Smooth muscle cell (in vitro differentiated cells): ENCODE data around the gene RNF130. TPM values are rescaled to one million over a fixed set of nuclear protein-coding genes. Genes with fewer than 3 reads are reported as not detected.

Experiments
- DNase-seq: peaks from one replicate; lab custom pipeline; 2025; ENCODE audit not compliant: unreplicated experiment; lab: John Stamatoyannopoulos, UW
- H2AFZ ChIP-seq: fragments of 200-600 bp; sonication (generic); 2 replicates; pipeline ENCODE4 v1.6.0; 2016; ENCODE audit warnings: antibody characterized with exemption, low read depth, mild to moderate bottlenecking
- H3F3A ChIP-seq: fragments of 200-600 bp; sonication (generic); 2 replicates; pipeline ENCODE4 v1.6.0; 2017; ENCODE audit warnings: antibody characterized with exemption, low read depth
- H3K27ac ChIP-seq: fragments of 200-600 bp; sonication (generic); 2 replicates; pipeline ENCODE4 v1.5.1; 2016; ENCODE audit warnings: low read depth, mild to moderate bottlenecking
- H3K27me3 ChIP-seq: fragments of 200-600 bp; sonication (generic); 2 replicates; pipeline ENCODE4 v1.6.1; 2016; ENCODE audit warnings: low read depth, mild to moderate bottlenecking
- H3K36me3 ChIP-seq: fragments of 200-600 bp; sonication (generic); 2 replicates; pipeline ENCODE4 v1.5.1; 2016; ENCODE audit warnings: low read depth
- H3K4me1 ChIP-seq: fragments of 200-600 bp; sonication (generic); 2 replicates; pipeline ENCODE4 v1.5.1; 2016; ENCODE audit warnings: low read depth
- H3K4me2 ChIP-seq: fragments of 200-600 bp; sonication (generic); 2 replicates; pipeline ENCODE4 v1.6.0; 2016; ENCODE audit warnings: mild to moderate bottlenecking
- H3K4me3 ChIP-seq: fragments of 200-600 bp; sonication (generic); 2 replicates; pipeline ENCODE4 v1.5.1; 2016; ENCODE audit warnings: mild to moderate bottlenecking
- H3K79me2 ChIP-seq: fragments of 200-600 bp; sonication (generic); 2 replicates; pipeline ENCODE4 v1.6.0; 2016; ENCODE audit warnings: low read depth, mild to moderate bottlenecking
- H3K9ac ChIP-seq: fragments of 200-600 bp; sonication (generic); 2 replicates; pipeline ENCODE4 v1.6.0; 2016; ENCODE audit warnings: low read depth
- H3K9me3 ChIP-seq: fragments of 200-600 bp; sonication (generic); replicated peaks from 2 replicates; pipeline ENCODE4 v1.5.1; 2016; ENCODE audit warnings: low read depth
- H4K20me1 ChIP-seq: fragments of 200-600 bp; sonication (generic); 2 replicates; pipeline ENCODE4 v1.6.0; 2016; ENCODE audit warnings: low read depth
- WGBS: methylation state at CpG from one replicate; pipeline ENCODE4 v1.1.7; 2016; ENCODE audit warnings: low lambda C conversion rate; 5-methylcytosine and 5-hydroxymethylcytosine counted together
- polyA plus RNA-seq: library from polyadenylated mRNA; unstranded; fragments of >200 nt; fragmentation: Nextera tagmentation; extraction: Ambion mirVana; gene quantifications from 2 replicates; pipeline ENCODE4 v1.2.1, GENCODE V29; 2016
- total RNA-seq: library from RNA; depleted of rRNA; stranded (reverse); fragments of >200 nt; gene quantifications from 2 replicates; pipeline ENCODE4 v1.2.3, GENCODE V29; 2014
- TF ChIP-seq, protein P1 (sequence below): fragments of 200-600 bp; sonication (generic); IDR thresholded peaks from 2 replicates; pipeline ENCODE4 v1.5.1; 2017; ENCODE audit warnings: borderline replicate concordance, mild to moderate bottlenecking, antibody characterized with exemption; ENCODE audit not compliant: insufficient read depth, poor library complexity, severe bottlenecking

Gene RNF130
- total and polyA plus RNA-seq, 2 experiments from 2014 or later = 32.4 to 37.5 TPM

DNA sequence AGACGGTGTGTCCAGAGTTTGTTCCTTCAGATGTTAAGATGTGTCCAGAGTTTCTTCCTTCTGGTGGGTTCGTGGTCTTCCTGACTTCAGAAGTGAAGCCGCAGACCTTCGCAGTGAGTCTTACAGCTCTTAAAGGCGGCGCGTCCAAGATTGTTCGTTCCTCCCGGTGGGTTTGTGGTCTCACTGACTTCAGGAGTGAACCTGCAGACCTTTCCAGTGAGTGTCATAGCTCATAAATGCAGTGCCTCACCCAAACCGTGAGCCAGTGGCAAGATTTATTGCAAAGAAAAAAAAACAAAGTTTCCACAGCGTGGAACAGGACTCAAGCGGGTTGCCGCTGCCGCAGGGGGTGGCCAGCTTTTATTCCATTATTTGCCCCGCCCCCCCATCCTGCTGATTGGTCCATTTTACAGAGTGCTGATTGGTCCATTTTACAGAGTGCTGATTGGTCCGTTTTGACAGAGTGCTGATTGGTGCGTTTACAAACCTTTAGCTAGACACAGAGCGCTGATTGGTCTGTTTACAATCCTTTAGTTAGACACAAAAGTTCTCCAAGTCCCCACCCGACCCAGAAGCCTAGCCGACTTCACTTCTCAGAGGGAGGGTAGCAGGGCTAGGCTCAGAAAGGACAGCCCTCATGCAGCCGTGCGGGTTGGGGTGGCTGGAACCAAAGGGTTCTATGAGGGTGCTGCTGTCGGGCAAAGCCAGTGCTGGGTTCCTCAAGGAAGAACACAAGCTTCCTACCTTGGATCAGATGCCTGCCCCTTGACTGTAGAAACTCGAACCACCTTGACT lies 9.1 kb upstream of the RNF130 start:
- 94% methylated on average over 24 of the region's 24 CpGs for WGBS
- Histone ChIP-seq H3K9ac (no peak overlapping the region), H3K27ac (no peak overlapping the region), H3K4me2 (no peak overlapping the region), H3K36me3 (no peaks in the 10 kb centered on the region), H3K4me3 (no peak overlapping the region), H3K27me3 (no peaks in the 10 kb centered on the region), H3K79me2 (no peaks in the 10 kb centered on the region), H2AFZ (no peak overlapping the region), H3K4me1 (peaks cover 16% of the 10 kb centered on the region), H3F3A (no peaks in the 10 kb centered on the region), H3K9me3 (no peaks in the 10 kb centered on the region), H4K20me1 (no peaks in the 10 kb centered on the region)
- no peak for DNase-seq
- TF ChIP-seq, protein P1, sequence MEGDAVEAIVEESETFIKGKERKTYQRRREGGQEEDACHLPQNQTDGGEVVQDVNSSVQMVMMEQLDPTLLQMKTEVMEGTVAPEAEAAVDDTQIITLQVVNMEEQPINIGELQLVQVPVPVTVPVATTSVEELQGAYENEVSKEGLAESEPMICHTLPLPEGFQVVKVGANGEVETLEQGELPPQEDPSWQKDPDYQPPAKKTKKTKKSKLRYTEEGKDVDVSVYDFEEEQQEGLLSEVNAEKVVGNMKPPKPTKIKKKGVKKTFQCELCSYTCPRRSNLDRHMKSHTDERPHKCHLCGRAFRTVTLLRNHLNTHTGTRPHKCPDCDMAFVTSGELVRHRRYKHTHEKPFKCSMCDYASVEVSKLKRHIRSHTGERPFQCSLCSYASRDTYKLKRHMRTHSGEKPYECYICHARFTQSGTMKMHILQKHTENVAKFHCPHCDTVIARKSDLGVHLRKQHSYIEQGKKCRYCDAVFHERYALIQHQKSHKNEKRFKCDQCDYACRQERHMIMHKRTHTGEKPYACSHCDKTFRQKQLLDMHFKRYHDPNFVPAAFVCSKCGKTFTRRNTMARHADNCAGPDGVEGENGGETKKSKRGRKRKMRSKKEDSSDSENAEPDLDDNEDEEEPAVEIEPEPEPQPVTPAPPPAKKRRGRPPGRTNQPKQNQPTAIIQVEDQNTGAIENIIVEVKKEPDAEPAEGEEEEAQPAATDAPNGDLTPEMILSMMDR = no peak

DNA sequence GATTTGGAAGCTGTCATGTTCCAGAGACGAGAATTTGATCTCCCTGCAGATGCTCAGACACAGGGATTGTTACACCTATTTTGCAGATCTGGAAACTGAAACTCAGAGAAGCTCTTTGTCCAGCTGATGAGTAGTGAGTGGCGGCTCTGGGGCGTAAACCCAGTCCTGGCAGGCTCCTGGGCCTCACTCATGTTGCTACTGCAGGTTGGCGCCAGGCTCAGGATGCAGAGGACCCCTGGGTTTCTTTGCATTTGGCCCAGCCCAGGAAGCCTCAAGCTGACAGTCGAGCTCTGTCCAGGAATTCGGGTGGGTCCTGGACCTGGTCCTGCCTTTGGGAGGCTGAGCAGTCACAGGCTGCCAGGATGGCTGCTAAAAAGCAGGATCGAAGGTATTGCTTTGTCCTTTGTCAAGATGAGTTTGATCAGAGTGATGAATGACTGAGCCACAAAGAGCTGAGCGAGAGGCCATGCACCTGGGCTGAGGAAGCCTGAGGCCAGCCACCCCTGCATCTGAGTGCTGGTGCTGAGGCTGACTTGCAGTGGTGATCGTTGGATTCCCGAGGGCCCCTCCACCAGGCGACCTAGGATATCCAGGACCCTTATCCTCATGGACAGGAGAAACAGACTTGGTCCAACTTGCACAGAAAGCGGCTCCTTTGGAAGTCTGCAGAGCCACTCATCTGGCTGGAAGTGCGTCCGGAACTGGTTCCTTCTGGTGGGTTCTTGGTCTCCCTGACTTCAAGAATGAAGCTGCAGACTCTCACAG lies 8.3 kb upstream of the RNF130 start:
- H4K20me1 ChIP-seq = no peaks in the 10 kb centered on the region
- no peaks in the 10 kb centered on the region for H3F3A ChIP-seq
- TF ChIP-seq, protein P1 = no peak
- WGBS = 97% methylated on average over 14 of the region's 14 CpGs
- no peaks in the 10 kb centered on the region for H3K79me2 ChIP-seq
- H3K4me2 ChIP-seq = no peak overlapping the region
- H3K9me3 ChIP-seq = no peaks in the 10 kb centered on the region
- H3K36me3 ChIP-seq = no peaks in the 10 kb centered on the region
- no peak overlapping the region for H3K9ac ChIP-seq
- no peak for DNase-seq
- no peak overlapping the region for H3K27ac ChIP-seq
- H3K4me1 ChIP-seq = peaks cover 8% of the 10 kb centered on the region
- H2AFZ ChIP-seq = no peak overlapping the region
- no peak overlapping the region for H3K4me3 ChIP-seq
- H3K27me3 ChIP-seq = no peaks in the 10 kb centered on the region

DNA sequence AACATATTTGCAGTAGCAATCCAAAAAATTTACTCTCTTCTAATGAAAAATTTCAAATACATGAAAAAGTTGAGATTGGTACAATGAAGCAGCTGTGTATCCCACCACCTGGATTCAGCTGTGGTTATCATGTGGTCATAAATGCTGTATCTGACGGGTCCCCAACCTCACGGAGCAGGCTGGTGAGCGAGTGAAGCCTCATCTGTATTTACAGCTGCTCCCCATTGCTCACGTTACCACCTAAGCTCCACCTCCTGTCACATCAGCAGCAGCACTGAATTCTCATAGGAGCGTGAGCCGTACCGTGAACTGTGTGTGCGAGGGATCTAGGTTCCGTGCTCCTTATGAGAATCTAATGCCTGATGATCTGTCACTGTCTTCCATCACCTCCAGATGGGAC lies 6.8 kb upstream of the RNF130 start:
- H3K9me3 ChIP-seq = no peaks in the 10 kb centered on the region
- H3K36me3 ChIP-seq = no peaks in the 10 kb centered on the region
- no peaks in the 10 kb centered on the region for H4K20me1 ChIP-seq
- no peaks in the 10 kb centered on the region for H3F3A ChIP-seq
- peaks cover 2% of the 10 kb centered on the region for H3K4me1 ChIP-seq
- no peak overlapping the region for H3K4me3 ChIP-seq
- TF ChIP-seq, protein P1 = no peak
- no peak overlapping the region for H3K9ac ChIP-seq
- no peaks in the 10 kb centered on the region for H3K27me3 ChIP-seq
- H3K79me2 ChIP-seq = no peaks in the 10 kb centered on the region
- H2AFZ ChIP-seq = no peak overlapping the region
- WGBS = 93% methylated on average over 9 of the region's 9 CpGs
- no peak for DNase-seq
- H3K27ac ChIP-seq = no peak overlapping the region
- H3K4me2 ChIP-seq = no peak overlapping the region
